ENCODE data around the gene GRK4.
"Not testable (repeated sequence)": the region's sequence is repeated elsewhere in the genome, so short reads cannot be mapped to it uniquely, and the experiment has no call there.

The GRK4 gene

DNA sequence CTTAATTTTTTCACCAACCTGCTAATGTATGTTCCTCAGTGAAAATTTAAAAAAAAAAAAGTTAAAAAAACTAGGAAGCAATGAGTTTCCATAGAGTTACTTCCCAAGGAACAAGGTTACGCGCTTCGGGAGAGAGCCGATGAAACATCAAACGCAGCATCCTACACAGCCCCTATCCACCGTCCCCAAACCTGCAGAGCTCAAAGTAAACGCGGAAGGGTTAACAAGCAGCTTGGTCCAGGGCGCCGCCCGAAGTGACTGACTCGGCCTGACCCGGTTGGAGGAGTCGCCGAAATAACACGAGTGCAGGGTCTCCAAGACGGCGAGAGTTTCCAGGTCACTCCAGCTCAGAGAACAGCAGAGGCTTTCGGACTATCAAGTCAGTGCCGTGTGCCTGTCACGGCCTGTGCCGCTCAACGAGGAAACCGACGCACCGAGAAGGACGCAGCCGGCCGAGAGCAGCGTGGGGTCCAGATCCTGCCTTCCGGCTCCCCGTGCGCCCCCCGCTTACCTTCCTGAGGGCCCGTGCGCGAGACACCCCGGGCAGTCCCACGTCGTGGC is 677 bp upstream of the GRK4 start:
- DNase-seq, result peak; percentile 15 to 24

DNA sequence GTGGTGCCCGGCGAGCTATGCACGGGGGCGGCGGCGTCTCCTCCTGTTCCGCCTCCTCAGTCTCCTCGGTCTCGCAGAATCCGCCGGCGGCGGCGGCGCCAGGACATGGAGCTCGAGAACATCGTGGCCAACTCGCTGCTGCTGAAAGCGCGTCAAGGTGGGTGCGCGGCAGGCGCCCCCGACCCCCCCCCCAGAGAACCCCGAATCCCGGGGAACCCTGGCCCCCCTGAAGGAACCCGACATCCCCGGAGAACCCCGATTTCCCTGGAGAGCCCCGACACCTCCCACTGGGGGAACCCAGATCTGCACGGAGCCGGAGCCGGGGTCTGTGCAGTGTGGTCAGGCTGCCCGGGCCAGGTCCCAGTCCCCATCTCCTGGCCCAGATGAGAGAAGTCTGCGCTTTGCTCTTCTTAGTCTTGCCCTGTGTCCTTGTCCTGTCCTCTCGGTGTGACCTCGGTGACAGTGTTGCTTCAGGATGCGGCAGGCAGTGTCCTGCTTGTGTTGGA is 648 bp downstream of the GRK4 start:
- DNase-seq, result peak; percentile 60 to 63

DNA sequence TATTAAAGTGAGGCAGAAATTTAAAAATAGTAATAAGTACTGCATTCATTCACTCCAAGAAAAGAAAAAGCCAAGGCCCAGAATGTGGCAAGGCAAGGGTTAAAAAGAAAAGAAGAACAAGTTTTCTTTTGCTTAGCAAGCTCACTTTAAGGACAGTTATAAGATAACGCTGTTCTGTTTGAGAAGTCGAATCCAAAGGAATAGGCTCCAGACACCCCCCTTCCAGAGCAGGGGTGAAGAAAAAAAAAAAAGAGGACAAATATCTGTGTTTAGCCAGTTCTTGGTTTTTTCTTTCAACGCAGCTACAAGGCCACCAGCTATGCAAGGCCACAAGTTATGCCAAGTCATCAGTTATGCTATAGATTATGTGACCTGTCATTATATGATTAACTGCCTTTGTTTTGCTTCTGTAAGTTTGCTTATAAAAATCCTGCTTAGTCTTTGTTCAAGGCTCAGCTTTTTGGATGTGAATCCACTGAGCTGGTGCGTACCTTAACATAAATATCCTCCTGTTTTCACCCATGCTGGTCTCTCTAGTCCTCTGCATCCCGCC is 1.4 kb downstream of the GRK4 start:
- no peak for DNase-seq

DNA sequence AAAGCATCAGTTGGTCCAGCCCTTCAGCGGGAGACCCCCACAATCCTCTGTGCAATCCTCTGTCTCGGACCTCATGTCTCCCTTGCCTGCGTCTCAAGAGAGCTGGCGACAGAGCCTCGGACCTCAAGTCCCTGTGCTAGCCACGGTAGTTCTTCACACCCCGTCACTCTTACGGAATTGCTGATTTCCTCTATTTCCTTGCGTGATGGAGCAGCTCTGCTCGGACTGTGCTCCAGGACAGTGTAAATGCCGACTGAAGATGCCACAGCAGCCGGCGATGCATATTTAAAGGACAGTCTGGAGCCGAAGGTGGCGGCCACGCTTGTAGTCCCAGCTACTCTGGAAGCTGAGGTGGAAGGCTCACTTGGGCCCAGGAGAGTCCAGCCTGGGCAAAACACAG is 1.9 kb downstream of the GRK4 start:
- no peak for DNase-seq

DNA sequence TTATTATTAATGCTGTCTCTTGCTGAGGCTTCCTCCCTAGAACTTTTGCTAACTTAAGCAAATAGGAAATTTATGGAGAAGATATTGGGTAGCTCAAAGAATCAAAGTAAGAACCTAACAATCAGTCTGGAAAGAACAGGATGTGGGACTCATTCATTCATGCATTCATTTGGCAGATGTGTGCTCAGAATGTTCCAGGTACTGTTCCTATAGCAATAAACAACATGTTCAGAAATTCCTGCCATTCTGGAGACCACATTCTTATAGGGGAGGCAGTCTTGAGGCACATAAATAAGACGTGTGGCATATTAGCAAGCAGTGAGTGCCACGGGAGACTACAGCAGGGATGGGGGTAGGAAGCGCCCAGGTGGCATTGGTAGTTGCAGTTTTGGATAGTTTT is 5.0 kb downstream of the GRK4 start:
- DNase-seq, result no peak

DNA sequence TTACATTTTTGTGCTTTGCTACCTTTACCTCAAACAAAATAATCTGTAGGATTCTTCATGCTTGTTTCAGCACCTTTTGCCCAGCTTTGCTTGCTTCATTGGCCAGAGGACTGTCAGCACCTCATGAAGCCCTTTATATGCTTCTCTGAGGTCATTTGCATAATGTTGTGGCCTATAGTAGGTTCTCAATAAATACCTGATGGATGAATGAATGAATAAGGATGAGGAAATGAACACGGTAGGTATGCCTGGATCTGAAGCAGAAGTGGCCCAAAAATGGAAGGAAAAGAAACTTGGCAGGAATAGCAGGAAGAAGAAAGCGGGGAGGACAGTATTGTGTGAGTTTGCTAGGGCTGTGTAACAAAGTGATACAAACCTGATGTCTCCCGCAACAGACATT is 7.9 kb downstream of the GRK4 start:
- no peak for DNase-seq

DNA sequence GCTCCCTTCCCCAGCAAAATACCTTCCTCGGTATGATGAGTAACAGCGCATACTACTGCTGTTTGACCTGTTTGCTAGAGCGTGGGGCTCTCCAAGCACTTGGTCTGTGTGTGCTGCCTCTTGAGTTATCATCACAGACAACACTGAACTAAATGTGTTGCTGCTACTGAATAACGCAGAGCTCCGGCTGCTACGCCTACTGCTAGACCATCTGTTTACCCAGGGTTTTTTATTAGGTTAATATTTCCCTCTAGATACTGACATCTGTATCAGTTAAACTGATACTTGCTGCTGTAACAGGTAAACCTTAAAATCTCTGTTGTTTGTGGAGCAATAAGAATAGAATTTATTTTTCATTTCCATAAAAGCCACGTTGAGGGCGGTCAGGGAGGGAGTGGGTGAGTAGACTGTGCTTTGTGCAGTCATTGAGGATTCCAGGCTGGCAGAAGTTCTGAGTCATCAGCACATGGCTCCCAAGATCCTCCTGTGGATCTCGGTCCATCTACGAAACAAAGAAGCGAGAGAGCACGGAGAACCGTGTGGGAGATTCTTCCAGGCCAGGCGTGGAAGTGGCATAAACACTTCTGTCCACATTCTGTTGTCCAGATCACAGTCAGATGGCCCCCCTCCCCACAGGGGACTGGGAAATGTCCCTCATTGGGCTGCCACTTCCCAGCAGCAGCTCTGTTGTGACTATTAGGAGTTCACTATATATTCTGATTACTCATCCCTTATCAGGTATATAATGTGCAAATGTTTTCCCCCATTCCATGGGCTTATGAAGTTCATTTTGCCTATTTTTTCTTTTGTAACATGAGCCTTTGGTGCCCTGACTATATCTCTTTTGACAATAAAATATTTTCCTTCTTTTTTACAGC is 14.1 kb downstream of the GRK4 start:
- DNase-seq, result peak; percentile 54 to 85

DNA sequence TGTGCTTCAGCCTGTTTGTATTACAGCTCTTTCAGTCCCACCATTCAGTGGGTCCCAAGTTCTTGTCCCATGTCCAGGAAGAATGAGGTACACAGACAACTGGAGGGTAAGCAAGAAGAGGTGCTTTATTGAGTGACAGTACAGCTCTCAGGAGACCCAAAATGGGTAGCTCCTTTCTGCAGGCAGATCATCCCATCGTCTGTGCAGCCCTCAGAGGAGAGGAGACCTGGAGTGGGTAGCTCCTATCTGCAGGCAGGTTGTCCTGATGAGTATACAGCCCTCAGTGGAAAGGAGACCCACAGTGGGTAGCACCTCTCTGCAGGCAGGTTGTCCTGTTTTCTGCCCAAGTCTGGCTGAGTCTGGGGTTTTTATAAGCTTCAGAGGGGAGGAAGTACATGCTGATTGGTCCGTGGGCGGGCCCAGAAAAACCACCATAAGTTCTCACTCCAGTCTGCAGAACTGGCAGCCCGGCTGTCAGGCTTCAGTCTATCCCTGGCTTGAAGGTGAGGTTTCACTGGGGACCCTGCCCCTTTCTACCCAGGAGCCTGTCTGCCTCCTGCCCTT is 18.0 kb downstream of the GRK4 start:
- DNase-seq, result peak in 1 of 2 donors; percentile 18

DNA sequence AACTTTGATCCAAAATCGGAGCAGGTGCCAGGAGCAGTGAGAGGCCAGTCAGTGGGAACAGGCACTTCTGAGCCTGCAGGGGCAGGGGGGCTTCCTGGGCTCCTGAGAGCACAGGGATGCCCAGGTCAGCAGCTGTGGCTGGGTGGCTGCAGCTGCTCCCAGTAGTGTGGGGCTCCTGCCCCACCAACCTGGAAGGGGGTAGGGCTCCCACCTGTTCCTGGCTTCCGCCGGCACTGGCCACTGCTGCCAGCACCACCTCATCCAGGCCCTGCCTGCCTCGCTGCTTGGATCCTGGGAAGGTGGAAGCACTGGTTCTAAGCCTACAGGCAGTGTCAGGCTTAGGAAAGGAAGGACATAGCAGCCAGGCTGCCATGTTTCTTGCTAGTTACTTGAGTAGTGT is 18.6 kb downstream of the GRK4 start:
- no peak for DNase-seq

DNA sequence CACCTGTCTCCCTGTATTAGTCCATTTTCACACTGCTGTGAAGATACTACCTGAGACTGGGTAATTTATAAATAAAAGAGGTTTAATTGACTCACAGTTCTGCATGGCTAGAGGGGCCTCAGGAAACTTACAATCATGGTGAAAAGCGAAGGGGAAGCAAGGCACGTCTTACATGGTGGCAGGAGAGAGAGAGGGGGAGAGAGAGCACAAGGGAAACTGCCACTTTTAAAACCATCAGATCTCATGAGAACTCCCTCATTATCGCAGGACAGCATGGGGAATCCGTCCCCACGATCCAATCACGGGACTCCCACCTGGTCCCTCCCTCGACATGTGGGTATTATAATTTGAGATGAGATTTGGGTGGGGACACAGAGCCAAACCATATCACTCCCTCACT is 20.3 kb downstream of the GRK4 start:
- not testable (repeated sequence) for DNase-seq

DNA sequence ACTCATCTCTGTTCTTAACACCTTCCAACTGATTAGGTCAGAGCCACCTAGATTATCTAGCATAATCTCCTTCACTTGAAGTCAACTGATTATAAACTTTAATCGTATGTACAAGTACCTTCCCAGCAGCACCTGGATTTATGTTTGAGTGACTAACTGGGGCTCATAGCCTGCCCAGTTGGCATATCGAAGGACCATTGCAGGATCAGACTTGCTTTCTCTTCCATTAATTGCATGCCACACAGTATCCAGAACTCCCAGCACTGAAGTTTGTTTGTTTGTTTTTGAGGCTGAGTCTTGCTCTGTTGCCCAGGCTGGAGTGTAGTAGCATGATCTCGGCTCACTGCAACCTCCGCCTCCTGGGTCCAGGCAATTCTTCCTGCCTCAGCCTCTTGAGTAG is 27.9 kb downstream of the GRK4 start:
- no peak for DNase-seq

DNA sequence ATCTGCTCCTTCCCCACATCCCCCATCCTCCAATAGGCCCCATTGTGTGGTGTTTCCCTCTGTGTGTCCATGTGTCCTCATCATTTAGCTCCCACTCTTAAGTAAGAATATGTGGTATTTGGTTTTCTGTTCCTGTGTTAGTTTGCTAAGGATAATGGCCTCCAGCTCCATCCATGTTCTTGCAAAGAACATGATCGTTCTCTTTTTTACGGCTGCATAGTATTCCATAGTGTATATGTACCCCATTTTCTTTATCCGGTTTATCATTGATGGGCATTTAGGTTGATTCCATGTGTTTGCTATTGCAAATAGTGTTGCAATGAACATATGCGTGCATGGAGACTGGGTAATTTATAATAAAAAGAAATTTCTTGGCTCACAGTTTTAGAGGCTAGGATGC is 31.5 kb downstream of the GRK4 start:
- no peak for DNase-seq

DNA sequence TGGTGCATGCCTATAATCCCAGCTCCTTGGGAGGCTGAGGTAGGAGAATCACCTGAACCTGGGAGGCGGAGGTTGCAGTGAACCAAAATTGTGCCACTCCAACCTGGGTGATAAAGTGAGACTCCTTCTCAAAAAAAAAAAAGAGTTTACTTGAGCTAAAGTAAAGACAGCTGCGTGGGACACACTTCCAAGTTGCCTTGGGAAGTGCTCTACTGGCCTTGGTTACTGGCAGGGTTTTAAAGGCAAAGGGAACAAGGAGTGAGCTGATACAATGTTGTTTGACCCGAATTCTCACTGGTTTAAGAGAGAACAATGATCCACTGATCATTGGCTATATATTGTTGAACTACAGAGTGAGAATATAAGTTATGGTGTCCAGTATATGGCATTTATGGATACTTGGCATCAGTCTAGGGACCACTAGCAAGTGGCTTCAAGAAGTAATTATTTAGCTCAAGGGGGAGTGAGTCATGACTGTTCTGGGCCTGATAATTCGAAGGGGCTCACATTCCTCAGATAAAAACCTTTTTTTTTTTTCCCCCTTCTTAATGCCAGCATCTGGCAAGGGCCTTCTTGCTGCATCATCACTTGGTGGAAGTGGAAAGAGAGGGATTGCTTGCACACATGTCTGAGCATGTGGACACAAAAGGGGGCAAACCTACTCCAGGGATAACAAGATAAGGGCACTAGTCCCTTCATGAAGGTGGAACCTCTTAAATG is 32.3 kb downstream of the GRK4 start:
- DNase-seq, result no peak

DNA sequence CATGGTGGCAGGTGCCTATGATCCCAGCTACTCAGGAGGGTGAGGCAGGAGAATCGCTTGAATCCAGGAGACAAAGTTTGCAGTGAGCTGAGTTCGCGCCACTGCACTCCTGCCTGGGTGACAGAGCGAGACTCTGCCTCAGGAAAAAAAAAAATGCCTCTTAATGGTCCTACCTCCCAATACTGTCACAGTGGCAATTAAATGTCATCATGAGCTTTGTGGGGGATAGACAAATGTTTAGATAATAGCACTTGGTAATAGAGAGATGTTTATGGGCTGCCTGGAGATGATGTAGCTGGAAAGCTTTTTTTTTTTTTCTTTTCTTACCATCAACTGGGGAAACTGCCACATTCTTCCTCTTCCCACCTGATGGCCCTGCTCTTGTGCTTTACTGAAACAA is 33.0 kb downstream of the GRK4 start:
- no peak for DNase-seq

DNA sequence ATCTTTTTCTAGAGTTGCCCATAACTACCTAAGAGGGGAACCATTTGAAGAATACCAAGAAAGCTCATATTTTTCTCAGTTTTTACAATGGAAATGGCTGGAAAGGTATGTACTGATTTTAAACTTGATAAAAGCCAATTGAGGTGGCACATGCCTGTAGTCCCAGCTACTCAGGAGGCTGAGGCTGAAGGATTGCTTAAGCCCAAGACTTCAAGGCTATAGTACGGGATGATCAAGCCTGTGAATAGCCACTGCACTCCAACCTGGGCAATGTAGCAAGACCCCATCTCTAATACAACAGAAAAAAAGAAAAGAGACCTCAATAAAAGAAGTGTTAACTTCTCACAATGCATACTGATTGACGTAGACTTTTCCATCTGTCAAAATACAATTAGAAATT is 44.4 kb downstream of the GRK4 start:
- no peak for DNase-seq

DNA sequence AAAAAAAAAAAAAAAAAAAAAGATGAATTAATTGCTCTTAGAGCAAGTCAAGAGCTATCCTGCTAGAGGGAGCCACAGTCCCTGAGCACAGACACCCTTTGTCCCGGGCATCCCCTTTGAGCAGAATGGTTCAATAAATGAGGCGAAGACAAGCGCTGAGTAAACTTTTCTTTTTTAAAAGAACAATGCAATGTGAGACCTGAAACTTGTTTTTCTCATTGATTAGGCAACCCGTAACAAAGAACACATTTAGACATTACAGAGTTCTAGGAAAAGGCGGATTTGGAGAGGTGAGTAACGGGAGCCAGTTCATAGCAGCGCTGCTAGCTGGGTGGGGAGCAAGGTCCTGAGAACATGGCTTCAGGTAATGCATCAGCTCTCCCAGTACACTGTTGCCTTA is 46.1 kb downstream of the GRK4 start:
- peak in 1 of 2 donors; percentile 4 for DNase-seq

DNA sequence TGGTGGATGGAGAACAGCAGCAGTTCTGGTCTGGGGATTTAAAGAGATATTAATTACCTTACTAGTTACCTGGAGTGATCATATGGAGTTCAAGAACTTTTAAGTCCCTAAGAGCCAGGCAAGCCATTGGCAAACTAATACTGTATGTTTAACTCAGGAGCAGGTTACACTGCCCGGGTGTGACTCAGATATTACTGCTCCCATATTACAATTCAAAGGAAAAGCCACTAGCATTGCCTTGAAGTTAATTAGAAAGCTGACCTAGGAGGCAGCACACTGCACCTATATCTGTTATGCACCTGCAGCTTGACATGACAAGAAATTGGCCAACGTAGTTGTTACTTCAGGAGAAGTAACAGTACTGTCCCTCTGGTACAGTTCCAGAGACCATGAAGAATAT is 47.2 kb downstream of the GRK4 start:
- DNase-seq, result no peak

DNA sequence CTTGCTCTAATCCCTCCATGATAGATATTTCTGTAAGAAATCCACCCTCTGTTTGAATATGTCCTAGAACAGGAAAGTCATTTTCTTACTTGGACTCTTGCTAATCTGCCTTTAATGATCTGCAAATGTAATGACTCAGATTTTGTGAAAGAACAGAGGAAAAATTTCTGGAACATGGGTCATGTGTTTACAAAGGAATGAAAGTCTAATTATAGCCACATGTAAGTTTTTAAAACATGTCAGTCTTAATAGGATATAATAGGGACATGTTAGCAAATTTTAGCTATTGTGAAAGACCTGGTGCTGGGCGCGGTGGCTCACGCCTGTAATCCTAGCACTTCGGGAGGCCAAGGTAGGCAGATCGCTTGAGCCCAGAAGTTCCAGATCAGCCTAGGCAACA is 47.6 kb downstream of the GRK4 start:
- DNase-seq, result no peak

DNA sequence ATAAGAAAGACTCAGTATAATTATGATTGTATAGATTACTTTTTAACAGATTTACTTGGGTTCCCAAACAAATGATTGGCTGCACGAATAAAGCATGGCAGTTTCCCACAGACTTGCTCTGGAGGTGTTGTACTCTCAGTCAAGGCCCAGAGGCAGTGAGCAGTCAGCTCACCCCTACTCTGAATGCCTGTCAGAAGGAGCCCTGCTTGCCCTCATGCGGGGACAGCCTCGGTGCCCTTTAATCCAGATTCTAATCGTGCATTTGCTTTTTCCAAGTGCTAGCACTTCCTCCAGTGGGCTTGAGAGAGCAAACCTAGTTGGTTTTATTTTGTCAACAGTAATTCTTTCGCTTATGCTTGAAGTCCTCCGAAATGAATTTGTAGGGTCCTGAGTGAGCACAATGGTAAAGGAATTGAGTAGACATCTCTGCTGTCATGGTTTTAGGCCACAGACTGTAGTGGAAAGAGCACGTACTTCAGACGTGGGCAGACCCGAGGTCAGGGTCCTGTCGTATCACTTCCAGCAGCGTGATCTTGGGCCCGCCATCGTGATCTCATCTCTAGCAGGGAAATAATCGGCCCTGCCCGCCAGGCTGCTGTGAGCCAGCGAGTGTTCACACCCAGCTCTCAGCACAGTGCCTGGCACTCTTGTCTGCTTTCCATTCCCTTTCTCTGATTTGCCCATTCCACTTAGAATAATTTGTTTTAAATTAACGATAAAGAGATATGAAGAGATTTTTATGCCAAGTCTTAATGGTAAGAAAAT is 48.3 kb downstream of the GRK4 start:
- no peak for DNase-seq

DNA sequence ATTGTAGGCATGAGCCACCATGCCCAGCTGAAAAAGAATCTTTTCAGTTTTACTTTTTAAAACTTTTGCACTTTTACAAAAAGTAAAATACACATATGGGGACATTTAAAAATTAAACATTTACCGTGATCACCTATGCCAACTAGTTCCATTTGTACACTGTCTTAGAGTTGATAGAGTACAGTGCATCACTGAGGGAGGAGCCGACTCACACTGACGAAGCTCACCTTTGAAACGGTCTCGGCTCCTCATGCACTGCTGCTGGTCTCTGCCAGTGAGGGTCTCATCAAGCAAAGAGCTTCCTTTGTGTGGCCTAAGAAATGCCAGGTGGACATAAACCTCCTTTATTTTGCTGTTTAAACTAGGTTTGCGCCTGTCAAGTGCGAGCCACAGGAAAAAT is 50.0 kb downstream of the GRK4 start:
- DNase-seq, result no peak

DNA sequence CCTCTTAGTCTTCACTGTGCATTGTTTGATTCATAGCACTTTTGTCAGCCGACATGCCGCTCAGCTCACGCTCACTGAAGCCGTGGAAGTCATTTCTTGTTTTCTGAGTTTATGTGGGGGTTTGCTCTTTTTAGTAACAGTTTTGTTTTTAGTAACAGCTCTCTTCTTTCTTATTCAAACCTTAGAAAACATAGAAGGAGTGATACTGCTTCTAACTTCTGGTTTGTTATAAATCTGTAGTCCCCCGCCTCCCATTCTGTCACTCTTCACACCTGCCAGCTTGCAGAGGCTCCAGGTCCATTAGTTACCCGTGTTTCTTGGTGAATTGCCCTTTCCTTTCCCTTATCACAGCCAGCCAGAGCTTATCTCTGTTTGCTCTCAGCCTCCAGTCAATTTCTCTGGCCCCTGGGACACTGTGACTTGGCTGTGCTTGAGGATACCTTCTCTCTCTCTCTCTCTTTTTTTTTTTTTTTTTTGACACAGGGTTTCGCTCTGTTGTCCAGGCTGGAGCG is 50.5 kb downstream of the GRK4 start:
- no peak for DNase-seq

DNA sequence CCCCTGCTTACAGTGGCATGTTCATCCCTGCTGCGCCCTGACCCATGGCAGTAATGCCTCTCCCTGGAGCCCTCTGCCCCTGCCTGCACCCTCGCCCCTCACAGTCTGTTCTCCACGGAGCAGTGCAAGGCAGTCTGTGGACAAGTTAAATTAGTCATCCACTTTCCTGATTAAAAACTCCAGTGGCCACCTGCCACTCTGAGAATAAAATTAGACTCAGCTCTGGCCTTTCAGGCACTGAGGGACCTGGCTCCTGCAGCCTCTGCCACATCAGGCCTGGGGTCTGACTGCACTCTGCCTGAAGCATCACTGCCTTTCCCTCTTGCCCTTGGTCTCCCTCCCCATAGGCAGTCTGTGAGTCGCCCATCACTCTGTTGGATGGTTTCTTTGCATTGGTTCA is 53.6 kb downstream of the GRK4 start:
- no peak for DNase-seq
